Measurements from ENCODE around the gene LMNTD2. TPM values are rescaled to one million over a fixed set of nuclear protein-coding genes. Genes with fewer than 3 reads are reported as not detected.
A peak's percentile ranks its signal among the peaks of the same experiment; 100 is the strongest.

LMNTD2 gene
- total and polyA plus RNA-seq, 2 of the 13 experiments (the other 11 are each of a cell fraction or from before 2014, with no cell fraction given), result 1.1 to 3.1 TPM

GRCh38 chr11:538431-539051, 22.0 kb downstream of the LMNTD2 start (continued):
- TF ChIP-seq, protein P1, sequence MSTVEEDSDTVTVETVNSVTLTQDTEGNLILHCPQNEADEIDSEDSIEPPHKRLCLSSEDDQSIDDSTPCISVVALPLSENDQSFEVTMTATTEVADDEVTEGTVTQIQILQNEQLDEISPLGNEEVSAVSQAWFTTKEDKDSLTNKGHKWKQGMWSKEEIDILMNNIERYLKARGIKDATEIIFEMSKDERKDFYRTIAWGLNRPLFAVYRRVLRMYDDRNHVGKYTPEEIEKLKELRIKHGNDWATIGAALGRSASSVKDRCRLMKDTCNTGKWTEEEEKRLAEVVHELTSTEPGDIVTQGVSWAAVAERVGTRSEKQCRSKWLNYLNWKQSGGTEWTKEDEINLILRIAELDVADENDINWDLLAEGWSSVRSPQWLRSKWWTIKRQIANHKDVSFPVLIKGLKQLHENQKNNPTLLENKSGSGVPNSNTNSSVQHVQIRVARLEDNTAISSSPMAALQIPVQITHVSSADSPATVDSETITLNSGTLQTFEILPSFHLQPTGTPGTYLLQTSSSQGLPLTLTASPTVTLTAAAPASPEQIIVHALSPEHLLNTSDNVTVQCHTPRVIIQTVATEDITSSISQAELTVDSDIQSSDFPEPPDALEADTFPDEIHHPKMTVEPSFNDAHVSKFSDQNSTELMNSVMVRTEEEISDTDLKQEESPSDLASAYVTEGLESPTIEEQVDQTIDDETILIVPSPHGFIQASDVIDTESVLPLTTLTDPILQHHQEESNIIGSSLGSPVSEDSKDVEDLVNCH (CRISPR knock-in tag; IDR thresholded peaks at IDR 0.05), result 0 out of 2 replicates have a peak, but pooled peaks have one; percentile 50
- peak; percentile 41; the same call in 1 of the 2 replicates for TF ChIP-seq TBX2 (CRISPR knock-in tag; IDR thresholded peaks at IDR 0.05; ENCODE audit: borderline replicate concordance)
- no peak for TF ChIP-seq DR1 (CRISPR knock-in tag; IDR thresholded peaks at IDR 0.05)
- TF ChIP-seq ZFP62 (CRISPR knock-in tag; IDR thresholded peaks at IDR 0.05), result no peak
- no peak for TF ChIP-seq NFE2 (CRISPR knock-in tag; IDR thresholded peaks at IDR 0.05)
- TF ChIP-seq YEATS2 (CRISPR knock-in tag; IDR thresholded peaks at IDR 0.05; ENCODE audit: borderline replicate concordance), result peak; percentile 34; the same call in 1 of the 2 replicates
- TF ChIP-seq ZSCAN25 (CRISPR knock-in tag; IDR thresholded peaks at IDR 0.05), result no peak
- TF ChIP-seq ZNF577 (CRISPR knock-in tag; IDR thresholded peaks at IDR 0.05; ENCODE audit: borderline replicate concordance, low read depth), result no peak
- TF ChIP-seq, protein P2, sequence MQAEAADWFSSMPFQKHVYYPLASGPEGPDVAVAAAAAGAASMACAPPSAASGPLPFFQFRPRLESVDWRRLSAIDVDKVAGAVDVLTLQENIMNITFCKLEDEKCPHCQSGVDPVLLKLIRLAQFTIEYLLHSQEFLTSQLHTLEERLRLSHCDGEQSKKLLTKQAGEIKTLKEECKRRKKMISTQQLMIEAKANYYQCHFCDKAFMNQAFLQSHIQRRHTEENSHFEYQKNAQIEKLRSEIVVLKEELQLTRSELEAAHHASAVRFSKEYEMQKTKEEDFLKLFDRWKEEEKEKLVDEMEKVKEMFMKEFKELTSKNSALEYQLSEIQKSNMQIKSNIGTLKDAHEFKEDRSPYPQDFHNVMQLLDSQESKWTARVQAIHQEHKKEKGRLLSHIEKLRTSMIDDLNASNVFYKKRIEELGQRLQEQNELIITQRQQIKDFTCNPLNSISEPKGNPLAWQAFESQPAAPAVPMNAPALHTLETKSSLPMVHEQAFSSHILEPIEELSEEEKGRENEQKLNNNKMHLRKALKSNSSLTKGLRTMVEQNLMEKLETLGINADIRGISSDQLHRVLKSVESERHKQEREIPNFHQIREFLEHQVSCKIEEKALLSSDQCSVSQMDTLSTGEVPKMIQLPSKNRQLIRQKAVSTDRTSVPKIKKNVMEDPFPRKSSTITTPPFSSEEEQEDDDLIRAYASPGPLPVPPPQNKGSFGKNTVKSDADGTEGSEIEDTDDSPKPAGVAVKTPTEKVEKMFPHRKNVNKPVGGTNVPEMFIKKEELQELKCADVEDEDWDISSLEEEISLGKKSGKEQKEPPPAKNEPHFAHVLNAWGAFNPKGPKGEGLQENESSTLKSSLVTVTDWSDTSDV (CRISPR knock-in tag; IDR thresholded peaks at IDR 0.05), result 0 out of 2 replicates have a peak, but pooled peaks have one; percentile 56
- TF ChIP-seq PCBP2 (optimal IDR thresholded peaks at IDR 0.05; ENCODE audit: low read depth, low read length, poor library complexity, severe bottlenecking), result no peak
- TF ChIP-seq YEATS4 (CRISPR knock-in tag; IDR thresholded peaks at IDR 0.05; ENCODE audit: borderline replicate concordance), result no peak
- TF ChIP-seq RXRA (CRISPR knock-in tag; IDR thresholded peaks at IDR 0.05), result 0 out of 2 replicates have a peak, but pooled peaks have one; percentile 12
- no peak for TF ChIP-seq SNAPC2 (CRISPR knock-in tag; IDR thresholded peaks at IDR 0.05)
- TF ChIP-seq RXRB (CRISPR knock-in tag; IDR thresholded peaks at IDR 0.05; ENCODE audit: borderline replicate concordance), result 0 out of 2 replicates have a peak, but pooled peaks have one; percentile 20
- no peak for TF ChIP-seq FLYWCH1 (CRISPR knock-in tag; IDR thresholded peaks at IDR 0.05)
- 0 out of 2 replicates have a peak, but pooled peaks have one; percentile 16 for TF ChIP-seq PREB (CRISPR knock-in tag; IDR thresholded peaks at IDR 0.05)

Measured in HepG2 (cell line).